GM23338 (cell line): ENCODE results near the gene RGS17.

Experiments used
- CTCF ChIP-seq, 2 experiments: fragments of 200-600 bp in 1 of 2; sonication (generic) in 1 of 2; conservative IDR thresholded peaks; 2 replicates each; pipeline versions ENCODE4 v1.5.1 to v1.6.1; 2016 to 2017; ENCODE audit warnings: antibody characterized with exemption in 2 of 2, low read depth in 2 of 2, mild to moderate bottlenecking in 2 of 2, moderate library complexity in 1 of 2
- EZH2 ChIP-seq: fragments of 200-600 bp; sonication (generic); IDR thresholded peaks from one replicate; pipeline ENCODE4 v1.8.0; 2017; ENCODE audit warnings: antibody characterized with exemption, mild to moderate bottlenecking, low read depth; ENCODE audit not compliant: unreplicated experiment
- POLR2AphosphoS5 ChIP-seq: IDR thresholded peaks from 2 replicates; pipeline ENCODE4 v1.6.1; 2016; ENCODE audit warnings: antibody characterized with exemption, low read depth

GRCh38 chr6:153028286-153028685 lies 102.8 kb downstream of the RGS17 start:
- TF ChIP-seq CTCF (conservative IDR thresholded peaks at IDR 0.05; ENCODE audit: low read depth in 2 of 2) (no peak), POLR2AphosphoS5 (no peak), EZH2 (no peak)
